Activated B cell treated with CpG ODN at 0.5 μM for 24 hours (primary cell): Measurements from ENCODE around the gene ANKRD1. TPM values are rescaled to one million over a fixed set of nuclear protein-coding genes. Genes with fewer than 3 reads are reported as not detected.

Source experiments
- ATAC-seq: fragments of 200-7000 bp; cut with Tn5 transposase; one replicate; pipeline ENCODE4 v1.10.0; 2021; ENCODE audit warnings: low read depth, mild to moderate bottlenecking, moderate library complexity
- CTCF ChIA-PET: fragments of 350-600 bp; sonication (Branson Sonifier 250); formaldehyde crosslinking; loops from one replicate; lab custom pipeline; 2021; ENCODE audit warnings: antibody characterized with exemption; lab: Charles Lee
- POLR2A ChIA-PET: fragments of 350-600 bp; sonication (Branson Sonifier 250); formaldehyde crosslinking; loops from one replicate; lab custom pipeline; 2021; ENCODE audit warnings: antibody characterized with exemption; lab: Charles Lee
- DNase-seq: peaks from one replicate; pipeline ENCODE4 v3.0.0; 2022
- H3K27ac Mint-ChIP-seq: one replicate; pipeline ENCODE4 v1.8.0; 2020; ENCODE audit warnings: mixed read lengths
- H3K27me3 Mint-ChIP-seq: one replicate; pipeline ENCODE4 v1.8.0; 2021; ENCODE audit warnings: mixed read lengths
- H3K36me3 Mint-ChIP-seq: one replicate; pipeline ENCODE4 v1.8.0; 2021; ENCODE audit warnings: low read depth, mixed read lengths
- H3K4me1 Mint-ChIP-seq: one replicate; pipeline ENCODE4 v1.8.0; 2021; ENCODE audit warnings: mixed read lengths
- H3K4me3 Mint-ChIP-seq: one replicate; pipeline ENCODE4 v1.8.0; 2020; ENCODE audit warnings: mild to moderate bottlenecking, mixed read lengths
- H3K9me3 Mint-ChIP-seq: one replicate; pipeline ENCODE4 v1.8.0; 2020; ENCODE audit warnings: mixed read lengths
- intact Hi-C: fragments of 100-400 bp; cut with micrococcal nuclease; formaldehyde crosslinking; loops from one replicate; pipeline ENCODE4 v1.15.1; 2024
- total RNA-seq: library from RNA; stranded (reverse); gene quantifications from 2 replicates; pipeline ENCODE4 v1.2.3, GENCODE V29; 2022
- TF ChIP-seq, protein P1 (sequence below): fragments of 200-600 bp; IDR thresholded peaks from one replicate; pipeline ENCODE4 v1.8.0; 2022; ENCODE audit warnings: antibody characterized with exemption, mild to moderate bottlenecking

Gene ANKRD1
- total RNA-seq, 1 donor from 2014 or later: not detected

GRCh38 chr10:90927293-90927692 is 6.4 kb upstream of the ANKRD1 start:
- intact Hi-C loops: no loop called here
- ChIA-PET CTCF (no interaction called here), POLR2A (no interaction called here)
- Mint-ChIP-seq H3K4me1 (no peaks in the 10 kb centered on the region), H3K4me3 (no peak overlapping the region), H3K27me3 (peaks cover 2% of the 10 kb centered on the region), H3K9me3 (no peaks in the 10 kb centered on the region), H3K27ac (no peak overlapping the region), H3K36me3 (no peaks in the 10 kb centered on the region)
- ATAC-seq (no peak), DNase-seq (no peak)
- TF ChIP-seq, protein P1, sequence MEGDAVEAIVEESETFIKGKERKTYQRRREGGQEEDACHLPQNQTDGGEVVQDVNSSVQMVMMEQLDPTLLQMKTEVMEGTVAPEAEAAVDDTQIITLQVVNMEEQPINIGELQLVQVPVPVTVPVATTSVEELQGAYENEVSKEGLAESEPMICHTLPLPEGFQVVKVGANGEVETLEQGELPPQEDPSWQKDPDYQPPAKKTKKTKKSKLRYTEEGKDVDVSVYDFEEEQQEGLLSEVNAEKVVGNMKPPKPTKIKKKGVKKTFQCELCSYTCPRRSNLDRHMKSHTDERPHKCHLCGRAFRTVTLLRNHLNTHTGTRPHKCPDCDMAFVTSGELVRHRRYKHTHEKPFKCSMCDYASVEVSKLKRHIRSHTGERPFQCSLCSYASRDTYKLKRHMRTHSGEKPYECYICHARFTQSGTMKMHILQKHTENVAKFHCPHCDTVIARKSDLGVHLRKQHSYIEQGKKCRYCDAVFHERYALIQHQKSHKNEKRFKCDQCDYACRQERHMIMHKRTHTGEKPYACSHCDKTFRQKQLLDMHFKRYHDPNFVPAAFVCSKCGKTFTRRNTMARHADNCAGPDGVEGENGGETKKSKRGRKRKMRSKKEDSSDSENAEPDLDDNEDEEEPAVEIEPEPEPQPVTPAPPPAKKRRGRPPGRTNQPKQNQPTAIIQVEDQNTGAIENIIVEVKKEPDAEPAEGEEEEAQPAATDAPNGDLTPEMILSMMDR: no peak

GRCh38 chr10:90925079-90926029 is 4.5 kb upstream of the ANKRD1 start:
- no peak for DNase-seq
- TF ChIP-seq, protein P1: no peak
- CTCF ChIA-PET: interaction anchor here (0.7 to 1.0 kb wide), 2 partner anchors 14 to 80 kb away, joined by 3 read pairs; no protein-coding TSS in a partner anchor
- POLR2A ChIA-PET: no interaction called here
- H3K27ac Mint-ChIP-seq: no peak overlapping the region
- ATAC-seq: no peak
- H3K36me3 Mint-ChIP-seq: no peaks in the 10 kb centered on the region
- no peaks in the 10 kb centered on the region for H3K9me3 Mint-ChIP-seq
- intact Hi-C loops: no loop called here
- H3K4me1 Mint-ChIP-seq: no peaks in the 10 kb centered on the region
- peaks cover 2% of the 10 kb centered on the region for H3K27me3 Mint-ChIP-seq
- H3K4me3 Mint-ChIP-seq: no peak overlapping the region

DNA sequence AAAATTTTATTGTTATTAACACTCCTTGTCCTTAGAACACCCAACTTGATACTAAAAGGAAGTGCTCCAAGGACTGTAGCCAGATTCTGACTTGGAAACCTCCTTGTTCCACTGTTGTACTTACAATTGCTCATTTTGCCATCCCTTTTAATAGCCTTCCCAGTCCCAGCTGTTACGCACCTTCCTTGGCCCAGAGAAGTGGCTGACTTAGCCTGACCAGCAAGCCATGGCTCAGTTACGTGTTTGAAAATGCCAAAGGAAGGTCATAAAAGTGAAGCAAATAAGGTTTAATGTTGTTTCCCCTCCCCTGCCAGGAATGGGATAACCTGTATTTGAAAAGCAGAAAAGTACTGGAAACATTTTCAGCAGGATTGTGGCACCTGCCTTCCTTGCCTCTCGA is 3.7 kb upstream of the ANKRD1 start:
- Mint-ChIP-seq H3K9me3 (no peaks in the 10 kb centered on the region), H3K27me3 (peaks cover 2% of the 10 kb centered on the region), H3K4me3 (no peak overlapping the region), H3K27ac (no peak overlapping the region), H3K4me1 (no peaks in the 10 kb centered on the region), H3K36me3 (no peaks in the 10 kb centered on the region)
- POLR2A ChIA-PET: no interaction called here
- ATAC-seq: no peak
- CTCF ChIA-PET: no interaction called here
- TF ChIP-seq, protein P1: no peak
- no peak for DNase-seq
- intact Hi-C loops: no loop called here

DNA sequence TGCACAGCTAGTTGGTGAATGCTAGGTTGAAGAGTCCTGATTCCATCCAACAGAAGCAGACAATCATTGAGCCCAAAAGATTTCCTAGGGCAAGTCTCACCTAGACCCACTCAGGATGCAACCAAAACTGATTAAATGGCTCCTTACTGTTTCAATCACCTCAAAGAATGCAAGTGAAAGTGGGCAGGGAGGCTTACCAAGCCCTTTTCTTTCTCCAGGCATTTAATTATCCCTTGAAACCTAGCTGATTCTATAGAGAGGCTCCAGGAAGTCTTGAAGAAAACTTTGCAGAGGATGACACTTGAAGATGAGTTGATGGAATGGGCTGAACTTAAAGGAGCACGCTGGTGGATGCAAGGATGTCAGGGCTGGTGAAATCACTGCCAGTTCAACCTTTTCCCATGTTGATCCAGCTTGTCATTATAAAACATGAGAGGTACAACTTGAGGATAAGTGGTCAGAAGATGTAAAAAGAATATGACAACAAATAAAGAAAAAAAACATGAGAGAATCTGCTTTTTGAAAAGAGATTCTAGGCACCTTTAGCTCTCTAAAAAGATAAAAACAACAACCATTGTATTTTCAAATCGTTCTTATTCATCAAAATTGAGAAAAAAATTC is 2.3 kb upstream of the ANKRD1 start:
- intact Hi-C loops: no loop called here
- Mint-ChIP-seq H3K27me3 (peaks cover 2% of the 10 kb centered on the region), H3K4me1 (peaks cover 4% of the 10 kb centered on the region), H3K27ac (no peak overlapping the region), H3K36me3 (no peaks in the 10 kb centered on the region), H3K9me3 (no peaks in the 10 kb centered on the region), H3K4me3 (no peak overlapping the region)
- ATAC-seq (no peak), DNase-seq (no peak)
- TF ChIP-seq, protein P1: no peak
- ChIA-PET CTCF (interaction anchor here (2.0 kb wide), 1 partner anchor 11 kb away, joined by 7 read pairs; no protein-coding TSS in a partner anchor), POLR2A (interaction anchor here (0.5 kb wide), 1 partner anchor 68 kb away, joined by 5 read pairs; no protein-coding TSS in a partner anchor)

GRCh38 chr10:90921906-90922305 is 1.0 kb upstream of the ANKRD1 start:
- ChIA-PET CTCF (interaction anchor here (0.9 to 2.0 kb wide), 2 partner anchors 10 to 85 kb away, joined by 3 to 7 read pairs; no protein-coding TSS in a partner anchor), POLR2A (no interaction called here)
- Mint-ChIP-seq H3K27ac (no peak overlapping the region), H3K9me3 (no peaks in the 10 kb centered on the region), H3K4me3 (no peak overlapping the region), H3K36me3 (no peaks in the 10 kb centered on the region), H3K27me3 (peaks cover 2% of the 10 kb centered on the region), H3K4me1 (peaks cover 7% of the 10 kb centered on the region)
- ATAC-seq: no peak
- intact Hi-C loops: no loop called here
- TF ChIP-seq, protein P1: no peak
- no peak for DNase-seq
